ENCODE measurements around the gene LRRC8E. TPM values are rescaled to one million over a fixed set of nuclear protein-coding genes. Genes with fewer than 3 reads are reported as not detected.

The LRRC8E gene
- total and polyA plus RNA-seq, 4 donors, result 1.8 to 3.3 (median 2.4) TPM; not detected in 1

DNA sequence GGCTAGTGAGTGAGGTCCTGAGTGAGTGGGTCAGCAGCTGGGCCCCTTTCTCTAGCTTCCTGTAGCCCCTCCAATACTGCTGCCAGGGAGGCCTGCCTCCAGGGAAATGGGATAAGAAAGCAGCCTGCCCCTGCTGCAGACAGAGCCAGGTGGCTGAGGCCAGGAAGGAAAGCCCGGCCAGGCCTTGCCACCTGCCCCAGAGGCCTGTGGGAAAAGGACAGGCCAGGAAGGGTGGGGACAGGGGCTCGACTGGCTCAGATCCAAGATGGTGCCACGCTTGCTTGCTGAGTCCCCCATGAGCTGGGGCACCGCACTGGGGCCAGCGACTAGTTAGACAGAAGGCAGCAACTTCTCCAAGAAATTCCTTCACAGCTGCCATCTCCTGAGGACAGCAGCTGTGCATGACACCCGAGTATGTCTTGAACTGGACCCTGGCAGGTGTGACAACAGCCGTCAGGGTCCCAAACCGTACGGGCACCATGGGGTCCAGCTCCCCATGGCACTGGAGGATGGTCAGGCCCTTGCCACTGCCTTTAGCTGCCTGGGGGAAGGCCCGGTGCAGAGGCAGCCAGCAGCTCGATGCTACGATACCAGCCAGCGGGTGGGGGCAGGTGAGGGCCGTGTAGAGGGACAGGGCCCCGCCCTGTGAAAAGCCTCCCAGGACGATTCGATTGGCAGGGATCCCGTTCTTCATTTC, 9.1 kb upstream of the LRRC8E start:
- no peaks in the 10 kb centered on the region for H3K4me1 ChIP-seq (ENCODE audit: control insufficient read depth in 4 of 4, insufficient read depth in 4 of 4, low read length in 3 of 4)
- no peaks in the 10 kb centered on the region for H3K9me3 ChIP-seq (ENCODE audit: control insufficient read depth in 4 of 4, low read length in 3 of 4)
- 82% methylated on average over 18 of the region's 18 CpGs for WGBS
- no peak overlapping the region for H3K27ac ChIP-seq (ENCODE audit: low read depth in 1 of 2, low read length in 2 of 2)
- TF ChIP-seq SP1 (IDR thresholded peaks at IDR 0.05), result no peak
- no peak for TF ChIP-seq JUND (IDR thresholded peaks at IDR 0.05)
- no peak for TF ChIP-seq FOXA2 (IDR thresholded peaks at IDR 0.05)
- no peak for TF ChIP-seq EGR1 (IDR thresholded peaks at IDR 0.05; ENCODE audit: low read depth in 2 of 2)
- TF ChIP-seq TAF1 (conservative IDR thresholded peaks at IDR 0.05), result no peak
- no peak for TF ChIP-seq FOXA1 (IDR thresholded peaks at IDR 0.05)
- no peak for TF ChIP-seq RAD21 (IDR thresholded peaks at IDR 0.05)
- no peak for TF ChIP-seq RXRA (IDR thresholded peaks at IDR 0.05)
- TF ChIP-seq, protein P1, sequence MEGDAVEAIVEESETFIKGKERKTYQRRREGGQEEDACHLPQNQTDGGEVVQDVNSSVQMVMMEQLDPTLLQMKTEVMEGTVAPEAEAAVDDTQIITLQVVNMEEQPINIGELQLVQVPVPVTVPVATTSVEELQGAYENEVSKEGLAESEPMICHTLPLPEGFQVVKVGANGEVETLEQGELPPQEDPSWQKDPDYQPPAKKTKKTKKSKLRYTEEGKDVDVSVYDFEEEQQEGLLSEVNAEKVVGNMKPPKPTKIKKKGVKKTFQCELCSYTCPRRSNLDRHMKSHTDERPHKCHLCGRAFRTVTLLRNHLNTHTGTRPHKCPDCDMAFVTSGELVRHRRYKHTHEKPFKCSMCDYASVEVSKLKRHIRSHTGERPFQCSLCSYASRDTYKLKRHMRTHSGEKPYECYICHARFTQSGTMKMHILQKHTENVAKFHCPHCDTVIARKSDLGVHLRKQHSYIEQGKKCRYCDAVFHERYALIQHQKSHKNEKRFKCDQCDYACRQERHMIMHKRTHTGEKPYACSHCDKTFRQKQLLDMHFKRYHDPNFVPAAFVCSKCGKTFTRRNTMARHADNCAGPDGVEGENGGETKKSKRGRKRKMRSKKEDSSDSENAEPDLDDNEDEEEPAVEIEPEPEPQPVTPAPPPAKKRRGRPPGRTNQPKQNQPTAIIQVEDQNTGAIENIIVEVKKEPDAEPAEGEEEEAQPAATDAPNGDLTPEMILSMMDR (IDR thresholded peaks at IDR 0.05; ENCODE audit: low read depth, low read length, missing input control), result no peak
- TF ChIP-seq NR2F2 (IDR thresholded peaks at IDR 0.05), result no peak
- TF ChIP-seq, protein P2, sequence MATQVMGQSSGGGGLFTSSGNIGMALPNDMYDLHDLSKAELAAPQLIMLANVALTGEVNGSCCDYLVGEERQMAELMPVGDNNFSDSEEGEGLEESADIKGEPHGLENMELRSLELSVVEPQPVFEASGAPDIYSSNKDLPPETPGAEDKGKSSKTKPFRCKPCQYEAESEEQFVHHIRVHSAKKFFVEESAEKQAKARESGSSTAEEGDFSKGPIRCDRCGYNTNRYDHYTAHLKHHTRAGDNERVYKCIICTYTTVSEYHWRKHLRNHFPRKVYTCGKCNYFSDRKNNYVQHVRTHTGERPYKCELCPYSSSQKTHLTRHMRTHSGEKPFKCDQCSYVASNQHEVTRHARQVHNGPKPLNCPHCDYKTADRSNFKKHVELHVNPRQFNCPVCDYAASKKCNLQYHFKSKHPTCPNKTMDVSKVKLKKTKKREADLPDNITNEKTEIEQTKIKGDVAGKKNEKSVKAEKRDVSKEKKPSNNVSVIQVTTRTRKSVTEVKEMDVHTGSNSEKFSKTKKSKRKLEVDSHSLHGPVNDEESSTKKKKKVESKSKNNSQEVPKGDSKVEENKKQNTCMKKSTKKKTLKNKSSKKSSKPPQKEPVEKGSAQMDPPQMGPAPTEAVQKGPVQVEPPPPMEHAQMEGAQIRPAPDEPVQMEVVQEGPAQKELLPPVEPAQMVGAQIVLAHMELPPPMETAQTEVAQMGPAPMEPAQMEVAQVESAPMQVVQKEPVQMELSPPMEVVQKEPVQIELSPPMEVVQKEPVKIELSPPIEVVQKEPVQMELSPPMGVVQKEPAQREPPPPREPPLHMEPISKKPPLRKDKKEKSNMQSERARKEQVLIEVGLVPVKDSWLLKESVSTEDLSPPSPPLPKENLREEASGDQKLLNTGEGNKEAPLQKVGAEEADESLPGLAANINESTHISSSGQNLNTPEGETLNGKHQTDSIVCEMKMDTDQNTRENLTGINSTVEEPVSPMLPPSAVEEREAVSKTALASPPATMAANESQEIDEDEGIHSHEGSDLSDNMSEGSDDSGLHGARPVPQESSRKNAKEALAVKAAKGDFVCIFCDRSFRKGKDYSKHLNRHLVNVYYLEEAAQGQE (IDR thresholded peaks at IDR 0.05), result no peak
- TF ChIP-seq, protein P3, sequence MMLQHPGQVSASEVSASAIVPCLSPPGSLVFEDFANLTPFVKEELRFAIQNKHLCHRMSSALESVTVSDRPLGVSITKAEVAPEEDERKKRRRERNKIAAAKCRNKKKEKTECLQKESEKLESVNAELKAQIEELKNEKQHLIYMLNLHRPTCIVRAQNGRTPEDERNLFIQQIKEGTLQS (IDR thresholded peaks at IDR 0.05), result no peak
- TF ChIP-seq YY1 (IDR thresholded peaks at IDR 0.05), result no peak
- TF ChIP-seq, protein P4, sequence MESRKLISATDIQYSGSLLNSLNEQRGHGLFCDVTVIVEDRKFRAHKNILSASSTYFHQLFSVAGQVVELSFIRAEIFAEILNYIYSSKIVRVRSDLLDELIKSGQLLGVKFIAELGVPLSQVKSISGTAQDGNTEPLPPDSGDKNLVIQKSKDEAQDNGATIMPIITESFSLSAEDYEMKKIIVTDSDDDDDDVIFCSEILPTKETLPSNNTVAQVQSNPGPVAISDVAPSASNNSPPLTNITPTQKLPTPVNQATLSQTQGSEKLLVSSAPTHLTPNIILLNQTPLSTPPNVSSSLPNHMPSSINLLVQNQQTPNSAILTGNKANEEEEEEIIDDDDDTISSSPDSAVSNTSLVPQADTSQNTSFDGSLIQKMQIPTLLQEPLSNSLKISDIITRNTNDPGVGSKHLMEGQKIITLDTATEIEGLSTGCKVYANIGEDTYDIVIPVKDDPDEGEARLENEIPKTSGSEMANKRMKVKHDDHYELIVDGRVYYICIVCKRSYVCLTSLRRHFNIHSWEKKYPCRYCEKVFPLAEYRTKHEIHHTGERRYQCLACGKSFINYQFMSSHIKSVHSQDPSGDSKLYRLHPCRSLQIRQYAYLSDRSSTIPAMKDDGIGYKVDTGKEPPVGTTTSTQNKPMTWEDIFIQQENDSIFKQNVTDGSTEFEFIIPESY (IDR thresholded peaks at IDR 0.05), result no peak
- no peak for TF ChIP-seq HNF4G (IDR thresholded peaks at IDR 0.05)
- TF ChIP-seq, protein P5, sequence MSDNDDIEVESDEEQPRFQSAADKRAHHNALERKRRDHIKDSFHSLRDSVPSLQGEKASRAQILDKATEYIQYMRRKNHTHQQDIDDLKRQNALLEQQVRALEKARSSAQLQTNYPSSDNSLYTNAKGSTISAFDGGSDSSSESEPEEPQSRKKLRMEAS (IDR thresholded peaks at IDR 0.05), result no peak
- TF ChIP-seq GABPA (IDR thresholded peaks at IDR 0.05 in 1 of 2, conservative IDR thresholded peaks at IDR 0.05 in 1 of 2), result no peak
- TF ChIP-seq HNF4A (conservative IDR thresholded peaks at IDR 0.05), result no peak
- no peak overlapping the region for H3K4me3 ChIP-seq (ENCODE audit: low read depth in 1 of 3, low read length in 3 of 3)
- H3K27me3 ChIP-seq (ENCODE audit: control insufficient read depth in 4 of 4, insufficient read depth in 4 of 4, low read length in 3 of 4), result peaks cover 0 to 4% (median 0%) of the 10 kb centered on the region in 4 donors
- H3K9ac ChIP-seq (ENCODE audit: low read depth in 1 of 2, low read length in 2 of 2), result no peak overlapping the region
- DNase-seq (ENCODE audit: low spot score), result no peak
- no peaks in the 10 kb centered on the region for H3K36me3 ChIP-seq (ENCODE audit: control insufficient read depth in 4 of 4, insufficient read depth in 3 of 4, low read depth in 1 of 4, low read length in 3 of 4)
